H9 (cell line): ENCODE measurements around the gene ESPNL. TPM values are rescaled to one million over a fixed set of nuclear protein-coding genes. Genes with fewer than 3 reads are reported as not detected.
A peak's percentile ranks its signal among the peaks of the same experiment; 100 is the strongest.

Source experiments
- DNase-seq: peaks from one replicate; pipeline ENCODE4 v3.0.0-alpha.2; 2017
- H2AFZ ChIP-seq: one replicate; pipeline ENCODE4 v1.6.1; 2013; ENCODE audit warnings: mild to moderate bottlenecking, low read length, control low read depth, moderate library complexity
- H2AK5ac ChIP-seq: 2 replicates; pipeline ENCODE4 v1.6.1; 2013; ENCODE audit warnings: low read length, control low read depth, mixed read lengths; ENCODE audit not compliant: insufficient read length
- H2BK120ac ChIP-seq: one replicate; pipeline ENCODE4 v1.6.1; 2013; ENCODE audit warnings: low read depth, mild to moderate bottlenecking, low read length, control low read depth, inconsistent platforms; ENCODE audit not compliant: poor library complexity, severe bottlenecking
- H2BK12ac ChIP-seq: 2 replicates; pipeline ENCODE4 v1.6.1; 2013; ENCODE audit warnings: low read length, control low read depth, mixed read lengths, low read depth; ENCODE audit not compliant: insufficient read length
- H2BK15ac ChIP-seq: 2 replicates; pipeline ENCODE4 v1.6.1; 2013; ENCODE audit warnings: low read depth, low read length, control low read depth
- H2BK20ac ChIP-seq: one replicate; pipeline ENCODE4 v1.6.1; 2013; ENCODE audit warnings: low read depth, mild to moderate bottlenecking, low read length, control low read depth, inconsistent platforms; ENCODE audit not compliant: poor library complexity, severe bottlenecking
- H2BK5ac ChIP-seq: 2 replicates; pipeline ENCODE4 v1.6.1; 2013; ENCODE audit warnings: low read length, control low read depth, mixed read lengths; ENCODE audit not compliant: insufficient read length
- H3K14ac ChIP-seq: 2 replicates; pipeline ENCODE4 v1.6.1; 2013; ENCODE audit warnings: low read length, control low read depth; ENCODE audit not compliant: insufficient read depth
- H3K18ac ChIP-seq: 2 replicates; pipeline ENCODE4 v1.6.1; 2013; ENCODE audit warnings: low read depth, mild to moderate bottlenecking, mixed read lengths, low read length, control low read depth; ENCODE audit not compliant: insufficient read length
- H3K23ac ChIP-seq: 2 replicates; pipeline ENCODE4 v1.6.1; 2013; ENCODE audit warnings: low read length, control low read depth, mixed read lengths, low read depth; ENCODE audit not compliant: insufficient read length
- H3K23me2 ChIP-seq: 2 replicates; pipeline ENCODE4 v1.6.1; 2013; ENCODE audit warnings: low read depth, mild to moderate bottlenecking, mixed read lengths, low read length, control low read depth; ENCODE audit not compliant: insufficient read length, poor library complexity, severe bottlenecking
- H3K27ac ChIP-seq: 2 replicates; pipeline ENCODE4 v1.5.1; 2013; ENCODE audit warnings: low read length, control low read depth, mixed read lengths, low read depth; ENCODE audit not compliant: insufficient read length
- H3K27me3 ChIP-seq: 2 replicates; pipeline ENCODE4 v1.6.1; 2013; ENCODE audit warnings: low read length, control low read depth, inconsistent platforms; ENCODE audit not compliant: insufficient read depth
- H3K4ac ChIP-seq: 2 replicates; pipeline ENCODE4 v1.6.1; 2013; ENCODE audit warnings: low read depth, mild to moderate bottlenecking, control low read depth, inconsistent platforms, low read length, moderate library complexity
- H3K4me1 ChIP-seq: 2 replicates; pipeline ENCODE4 v1.6.1; 2013; ENCODE audit warnings: low read length, control low read depth, inconsistent platforms; ENCODE audit not compliant: insufficient read depth
- H3K4me2 ChIP-seq: 2 replicates; pipeline ENCODE4 v1.6.1; 2013; ENCODE audit warnings: low read length, control low read depth, mixed read lengths; ENCODE audit not compliant: insufficient read length, insufficient read depth
- H3K56ac ChIP-seq: 2 replicates; pipeline ENCODE4 v1.6.1; 2013; ENCODE audit warnings: low read depth, mild to moderate bottlenecking, mixed read lengths, low read length, control low read depth; ENCODE audit not compliant: insufficient read length
- H3K79me1 ChIP-seq: 2 replicates; pipeline ENCODE4 v1.6.1; 2013; ENCODE audit warnings: low read depth, mild to moderate bottlenecking, moderate library complexity, low read length, control low read depth, inconsistent platforms; ENCODE audit not compliant: insufficient read depth, poor library complexity, severe bottlenecking
- H3K79me2 ChIP-seq: 2 replicates; pipeline ENCODE4 v1.6.1; 2013; ENCODE audit warnings: low read length, control low read depth, inconsistent platforms; ENCODE audit not compliant: insufficient read depth
- H3K9ac ChIP-seq: 2 replicates; pipeline ENCODE4 v1.6.1; 2013; ENCODE audit warnings: low read length, control low read depth, mixed read lengths; ENCODE audit not compliant: insufficient read length; ENCODE audit errors: extremely low read depth
- H3K9me3 ChIP-seq: one replicate; pipeline ENCODE4 v1.6.1; 2013; ENCODE audit warnings: low read depth, low read length, inconsistent platforms; ENCODE audit not compliant: control insufficient read depth
- H3T11ph ChIP-seq: one replicate; pipeline ENCODE4 v1.6.1; 2013; ENCODE audit warnings: mild to moderate bottlenecking, low read length, control low read depth, inconsistent platforms
- H4K20me1 ChIP-seq: one replicate; pipeline ENCODE4 v1.6.1; 2013; ENCODE audit not compliant: control insufficient read depth, insufficient read length, insufficient read depth
- H4K5ac ChIP-seq: 2 replicates; pipeline ENCODE4 v1.6.1; 2013; ENCODE audit warnings: low read depth, mild to moderate bottlenecking, mixed read lengths, low read length, control low read depth; ENCODE audit not compliant: insufficient read length
- H4K8ac ChIP-seq: replicated peaks from 2 replicates; pipeline ENCODE4 v1.6.1; 2013; ENCODE audit warnings: low read length, control low read depth, mixed read lengths, low read depth; ENCODE audit not compliant: insufficient read length
- H4K91ac ChIP-seq: 2 replicates; pipeline ENCODE4 v1.6.1; 2013; ENCODE audit warnings: low read depth, mild to moderate bottlenecking, moderate library complexity, mixed read lengths, low read length, control low read depth; ENCODE audit not compliant: insufficient read length
- H3K27ac Mint-ChIP-seq, 3 experiments: 2 replicates in 2 of 3; 3 replicates in 1 of 3; pipeline ENCODE4 v1.8.0; 2020 to 2021; ENCODE audit warnings: mixed read lengths in 3 of 3, mild to moderate bottlenecking in 1 of 3, moderate library complexity in 1 of 3
- H3K27me3 Mint-ChIP-seq: 2 replicates; pipeline ENCODE4 v1.8.0; 2021; ENCODE audit warnings: low read depth, mild to moderate bottlenecking, moderate library complexity, mixed read lengths
- H3K36me3 Mint-ChIP-seq, 3 experiments: 2 replicates in 2 of 3; 3 replicates in 1 of 3; pipeline ENCODE4 v1.8.0; 2020 to 2021; ENCODE audit warnings: low read depth in 3 of 3, mixed read lengths in 3 of 3; ENCODE audit not compliant: insufficient read depth in 1 of 3
- H3K4me1 Mint-ChIP-seq, 2 experiments: 2 replicates each; pipeline ENCODE4 v1.8.0; 2020; ENCODE audit warnings: mixed read lengths in 2 of 2
- H3K4me3 Mint-ChIP-seq, 2 experiments: 2 replicates in 1 of 2; 3 replicates in 1 of 2; pipeline ENCODE4 v1.8.0; 2020 to 2021; ENCODE audit warnings: mild to moderate bottlenecking in 2 of 2, mixed read lengths in 2 of 2, moderate library complexity in 1 of 2
- H3K9me3 Mint-ChIP-seq, 2 experiments: 2 replicates in 1 of 2; 3 replicates in 1 of 2; pipeline ENCODE4 v1.8.0; 2020; ENCODE audit warnings: mild to moderate bottlenecking in 2 of 2, mixed read lengths in 2 of 2, moderate library complexity in 1 of 2
- WGBS: extraction: QIAGEN DNeasy Blood & Tissue Kit; methylation state at CpG from one replicate; pipeline ENCODE4 v1.1.7; 2013; ENCODE audit warnings: missing lambda C conversion rate, low lambda C conversion rate, mixed read lengths; ENCODE audit not compliant: insufficient read length; ENCODE audit errors: extremely low coverage; 5-methylcytosine and 5-hydroxymethylcytosine counted together
- total RNA-seq: library from RNA; stranded (reverse); gene quantifications from 2 replicates; pipeline ENCODE4 v1.2.1, GENCODE V29; 2021
- TF ChIP-seq, protein P1 (sequence below): fragments of 200-600 bp; sonication (generic); conservative IDR thresholded peaks from 3 replicates; pipeline ENCODE4 v1.8.0; 2021; ENCODE audit warnings: antibody characterized with exemption, mild to moderate bottlenecking

The ESPNL gene
- total RNA-seq, 1 experiment from 2014 or later = 0.17 TPM

DNA sequence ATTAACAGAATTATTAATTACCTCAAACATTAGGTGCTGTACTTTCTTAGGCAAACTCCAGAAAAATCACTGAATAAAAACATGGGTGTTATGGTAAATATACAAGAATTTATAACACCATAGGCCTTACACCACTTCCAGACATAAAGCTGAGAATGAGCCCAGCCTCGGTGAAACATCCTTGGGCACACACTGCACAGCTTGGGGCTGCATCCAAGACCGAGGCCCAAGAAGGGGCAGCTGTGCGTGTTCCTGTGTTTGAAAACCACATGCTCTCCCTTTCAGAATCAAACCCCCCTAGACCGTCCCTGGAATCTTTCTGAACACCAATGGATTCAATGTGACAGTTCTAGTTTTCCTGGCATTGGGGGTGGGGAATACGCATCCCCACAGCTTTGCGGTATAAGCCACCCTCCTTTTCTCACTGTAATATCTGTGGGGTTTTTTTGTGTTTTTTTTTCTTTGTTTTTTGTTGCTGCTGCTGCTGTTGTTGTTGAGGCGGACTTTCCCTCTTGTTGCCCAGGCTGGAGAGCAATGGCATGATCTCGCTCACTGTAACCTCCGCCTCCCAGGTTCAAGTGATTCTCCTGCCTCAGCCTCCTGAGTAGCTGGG is 71.5 kb downstream of the ESPNL start:
- H3K4me1 Mint-ChIP-seq = no peaks in the 10 kb centered on the region
- H3K36me3 Mint-ChIP-seq = peaks cover 16 to 58% (median 35%) of the 10 kb centered on the region in 3 experiments; a peak in 6 of 7 replicates
- H4K91ac ChIP-seq = no peak overlapping the region
- H3K27ac ChIP-seq = no peak overlapping the region
- H3K9me3 Mint-ChIP-seq = no peaks in the 10 kb centered on the region
- H3K18ac ChIP-seq = no peak overlapping the region
- no peak overlapping the region for H2AK5ac ChIP-seq
- H4K8ac ChIP-seq = no peak overlapping the region
- no peak overlapping the region for H3K9ac ChIP-seq
- H3K4me2 ChIP-seq = no peak overlapping the region
- no peaks in the 10 kb centered on the region for H3K79me1 ChIP-seq
- peak overlapping the region in 1 of 3 experiments; percentile 69; a peak in 1 of 7 replicates for H3K27ac Mint-ChIP-seq
- no peaks in the 10 kb centered on the region for H3K9me3 ChIP-seq
- H2BK15ac ChIP-seq = no peak overlapping the region
- H2BK5ac ChIP-seq = no peak overlapping the region
- no peak overlapping the region for H3K4me3 Mint-ChIP-seq
- no peak overlapping the region for H3K23ac ChIP-seq
- H2BK120ac ChIP-seq = no peak overlapping the region
- H2BK20ac ChIP-seq = no peak overlapping the region
- TF ChIP-seq, protein P1, sequence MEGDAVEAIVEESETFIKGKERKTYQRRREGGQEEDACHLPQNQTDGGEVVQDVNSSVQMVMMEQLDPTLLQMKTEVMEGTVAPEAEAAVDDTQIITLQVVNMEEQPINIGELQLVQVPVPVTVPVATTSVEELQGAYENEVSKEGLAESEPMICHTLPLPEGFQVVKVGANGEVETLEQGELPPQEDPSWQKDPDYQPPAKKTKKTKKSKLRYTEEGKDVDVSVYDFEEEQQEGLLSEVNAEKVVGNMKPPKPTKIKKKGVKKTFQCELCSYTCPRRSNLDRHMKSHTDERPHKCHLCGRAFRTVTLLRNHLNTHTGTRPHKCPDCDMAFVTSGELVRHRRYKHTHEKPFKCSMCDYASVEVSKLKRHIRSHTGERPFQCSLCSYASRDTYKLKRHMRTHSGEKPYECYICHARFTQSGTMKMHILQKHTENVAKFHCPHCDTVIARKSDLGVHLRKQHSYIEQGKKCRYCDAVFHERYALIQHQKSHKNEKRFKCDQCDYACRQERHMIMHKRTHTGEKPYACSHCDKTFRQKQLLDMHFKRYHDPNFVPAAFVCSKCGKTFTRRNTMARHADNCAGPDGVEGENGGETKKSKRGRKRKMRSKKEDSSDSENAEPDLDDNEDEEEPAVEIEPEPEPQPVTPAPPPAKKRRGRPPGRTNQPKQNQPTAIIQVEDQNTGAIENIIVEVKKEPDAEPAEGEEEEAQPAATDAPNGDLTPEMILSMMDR = no peak
- no peak for DNase-seq
- no peaks in the 10 kb centered on the region for H4K20me1 ChIP-seq
- no peak overlapping the region for H2BK12ac ChIP-seq
- H3K23me2 ChIP-seq = no peaks in the 10 kb centered on the region
- H4K5ac ChIP-seq = no peak overlapping the region
- no peak overlapping the region for H3K14ac ChIP-seq
- no peaks in the 10 kb centered on the region for H3K27me3 ChIP-seq
- H2AFZ ChIP-seq = no peak overlapping the region
- H3K27me3 Mint-ChIP-seq = no peaks in the 10 kb centered on the region
- H3K79me2 ChIP-seq = no peaks in the 10 kb centered on the region
- H3K56ac ChIP-seq = no peak overlapping the region
- H3K4ac ChIP-seq = no peak overlapping the region
- no peaks in the 10 kb centered on the region for H3K4me1 ChIP-seq
- H3T11ph ChIP-seq = no peak overlapping the region
- WGBS = no CpG with 5 or more reads among the region's 9 CpGs
